ENCODE data around the gene ARPC5L.

DNA sequence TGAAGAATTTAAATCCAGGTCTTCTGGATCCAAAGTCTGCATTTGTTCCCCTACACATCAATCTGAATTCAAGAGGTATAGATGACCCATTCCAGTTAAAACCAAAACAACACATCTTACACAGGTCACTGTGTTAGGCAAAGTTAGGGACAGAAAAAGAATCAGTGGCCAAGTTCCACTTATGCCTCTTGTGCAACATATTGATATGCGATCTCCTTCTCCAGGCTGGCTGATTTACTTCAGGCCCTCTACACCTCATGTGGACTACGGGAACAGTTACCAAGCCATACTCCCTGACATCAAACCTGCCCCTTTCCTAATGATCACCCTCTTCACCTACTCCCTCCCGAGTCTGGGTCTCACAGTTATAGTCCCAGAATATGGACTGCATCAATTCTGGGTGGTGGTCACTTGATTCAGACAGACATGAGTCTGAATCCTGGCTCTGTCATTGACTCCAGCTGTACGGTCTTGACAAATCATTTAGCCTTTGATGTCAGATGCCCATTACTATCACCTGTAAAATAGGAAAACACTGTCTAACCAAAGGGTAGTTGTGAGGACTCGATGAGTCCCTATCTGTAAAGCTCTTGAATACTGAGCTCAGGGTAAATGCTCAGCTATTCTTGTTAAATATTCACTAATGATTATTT lies 52.9 kb downstream of the ARPC5L start:
- TF ChIP-seq, protein P1, sequence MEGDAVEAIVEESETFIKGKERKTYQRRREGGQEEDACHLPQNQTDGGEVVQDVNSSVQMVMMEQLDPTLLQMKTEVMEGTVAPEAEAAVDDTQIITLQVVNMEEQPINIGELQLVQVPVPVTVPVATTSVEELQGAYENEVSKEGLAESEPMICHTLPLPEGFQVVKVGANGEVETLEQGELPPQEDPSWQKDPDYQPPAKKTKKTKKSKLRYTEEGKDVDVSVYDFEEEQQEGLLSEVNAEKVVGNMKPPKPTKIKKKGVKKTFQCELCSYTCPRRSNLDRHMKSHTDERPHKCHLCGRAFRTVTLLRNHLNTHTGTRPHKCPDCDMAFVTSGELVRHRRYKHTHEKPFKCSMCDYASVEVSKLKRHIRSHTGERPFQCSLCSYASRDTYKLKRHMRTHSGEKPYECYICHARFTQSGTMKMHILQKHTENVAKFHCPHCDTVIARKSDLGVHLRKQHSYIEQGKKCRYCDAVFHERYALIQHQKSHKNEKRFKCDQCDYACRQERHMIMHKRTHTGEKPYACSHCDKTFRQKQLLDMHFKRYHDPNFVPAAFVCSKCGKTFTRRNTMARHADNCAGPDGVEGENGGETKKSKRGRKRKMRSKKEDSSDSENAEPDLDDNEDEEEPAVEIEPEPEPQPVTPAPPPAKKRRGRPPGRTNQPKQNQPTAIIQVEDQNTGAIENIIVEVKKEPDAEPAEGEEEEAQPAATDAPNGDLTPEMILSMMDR (IDR thresholded peaks at IDR 0.05), result no peak
- no peak for TF ChIP-seq POLR2A (IDR thresholded peaks at IDR 0.05)

Measured in thyroid gland (tissue), 4 donors.